ENCODE data around the gene CLPX. TPM values are rescaled to one million over a fixed set of nuclear protein-coding genes. Genes with fewer than 3 reads are reported as not detected.

Gene CLPX
- total and polyA plus RNA-seq, 2 experiments from 2014 or later, result 20.0 to 53.5 TPM

GRCh38 chr15:65206750-65207149, 21.6 kb upstream of the CLPX start:
- Histone ChIP-seq H3K9me3 (ENCODE audit: low read depth) (no peaks in the 10 kb centered on the region), H3K36me3 (replicated peaks; ENCODE audit: insufficient read depth, low read depth) (no peaks in the 10 kb centered on the region), H3K27me3 (no peaks in the 10 kb centered on the region), H3K27ac (no peak overlapping the region), H3K79me2 (no peaks in the 10 kb centered on the region), H3K4me3 (no peak overlapping the region), H4K20me1 (ENCODE audit: insufficient read depth, poor library complexity, severe bottlenecking) (no peaks in the 10 kb centered on the region), H3K4me1 (ENCODE audit: insufficient read depth) (peaks cover 24% of the 10 kb centered on the region), H2AFZ (no peak overlapping the region), H3K9me2 (replicated peaks; ENCODE audit: insufficient read depth) (no peaks in the 10 kb centered on the region), H3K4me2 (no peak overlapping the region)
- no peak for TF ChIP-seq EZH2 (IDR thresholded peaks at IDR 0.05; ENCODE audit: borderline replicate concordance)
- over 99% methylated on average over 18 of the region's 20 CpGs for WGBS (ENCODE audit: low lambda C conversion rate, missing lambda C conversion rate)
- no peak for DNase-seq (ENCODE audit: low spot score)

DNA sequence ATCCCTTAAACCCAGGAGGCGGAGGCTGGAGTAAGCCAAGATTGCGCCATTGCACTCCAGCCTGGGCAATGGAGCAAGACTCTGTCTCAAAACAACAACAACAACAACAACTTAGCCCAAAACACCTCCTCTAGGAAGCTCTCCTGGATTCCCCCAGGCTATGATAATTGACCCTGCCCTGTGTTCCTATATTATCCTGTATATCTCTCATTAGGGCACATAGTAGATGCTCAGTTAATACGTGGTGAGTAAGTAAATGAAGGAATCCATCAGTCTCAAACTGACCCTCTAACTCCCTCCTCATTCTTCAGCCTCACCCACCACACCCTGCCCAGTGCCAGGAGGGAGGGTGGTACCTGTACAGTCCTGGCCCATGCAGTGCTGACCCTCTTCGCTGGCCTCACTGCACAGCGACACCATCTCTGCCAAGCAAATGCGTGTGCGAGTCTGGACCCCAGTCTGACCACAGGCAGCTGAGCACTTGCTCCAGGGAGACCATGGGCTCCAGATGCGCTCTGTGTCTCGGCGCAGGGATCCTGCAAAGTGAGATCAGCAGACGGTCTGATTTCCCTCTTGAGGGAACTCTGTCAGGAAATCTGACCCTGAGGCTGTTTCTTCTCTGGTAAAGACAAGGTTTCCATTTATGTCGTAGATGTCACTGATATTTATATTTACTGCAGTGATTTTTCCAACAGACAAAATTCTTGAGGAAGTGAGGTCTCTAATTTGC, 20.0 kb upstream of the CLPX start:
- Histone ChIP-seq H3K27me3 (no peaks in the 10 kb centered on the region), H2AFZ (no peak overlapping the region), H3K9me2 (replicated peaks; ENCODE audit: insufficient read depth) (no peaks in the 10 kb centered on the region), H3K79me2 (no peaks in the 10 kb centered on the region), H4K20me1 (ENCODE audit: insufficient read depth, poor library complexity, severe bottlenecking) (no peaks in the 10 kb centered on the region), H3K4me1 (ENCODE audit: insufficient read depth) (peaks cover 7% of the 10 kb centered on the region), H3K9me3 (ENCODE audit: low read depth) (no peaks in the 10 kb centered on the region), H3K4me2 (no peak overlapping the region), H3K27ac (no peak overlapping the region), H3K4me3 (no peak overlapping the region), H3K36me3 (replicated peaks; ENCODE audit: insufficient read depth, low read depth) (no peaks in the 10 kb centered on the region)
- 90% methylated on average over 12 of the region's 12 CpGs for WGBS (ENCODE audit: low lambda C conversion rate, missing lambda C conversion rate)
- no peak for DNase-seq (ENCODE audit: low spot score)
- TF ChIP-seq EZH2 (IDR thresholded peaks at IDR 0.05; ENCODE audit: borderline replicate concordance) (no peak), CTCF (IDR thresholded peaks at IDR 0.05; ENCODE audit: poor library complexity) (no peak), EZH2phosphoT487 (IDR thresholded peaks at IDR 0.05; ENCODE audit: low read depth, severe bottlenecking, unreplicated experiment) (no peak)

DNA sequence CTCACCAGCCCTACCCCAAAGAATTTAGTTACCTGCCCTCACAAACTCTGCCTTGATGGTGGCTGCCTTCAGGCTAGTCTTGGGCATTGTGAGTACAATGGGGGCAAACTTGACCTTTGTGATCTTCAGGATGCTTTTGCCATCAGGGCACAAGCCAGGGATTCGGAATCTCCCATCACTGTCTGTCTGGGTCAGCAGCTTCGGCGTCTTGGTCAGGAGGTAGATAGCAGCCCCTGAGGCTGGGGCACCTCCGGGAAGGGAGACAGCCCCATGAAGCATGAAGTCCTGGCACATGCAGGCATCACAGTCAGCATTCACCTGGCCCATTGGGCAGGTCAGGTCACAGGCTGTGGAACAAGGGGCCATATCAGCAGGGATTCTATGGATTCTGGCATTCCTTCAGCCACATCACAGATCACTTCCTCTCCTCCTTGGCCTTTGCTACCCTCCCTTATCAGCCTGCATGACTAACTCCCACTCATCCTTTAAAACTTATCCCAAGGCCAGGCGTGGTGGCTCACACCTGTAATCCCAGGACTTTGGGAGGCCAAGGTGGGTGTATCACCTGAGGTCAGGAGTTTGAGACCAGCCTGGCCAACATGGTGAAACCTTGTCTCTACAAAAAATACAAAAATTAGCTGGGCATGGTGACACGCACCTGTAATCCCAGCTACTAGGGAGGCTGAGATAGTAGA, 19.2 kb upstream of the CLPX start:
- DNase-seq (ENCODE audit: low spot score), result no peak
- TF ChIP-seq EZH2 (IDR thresholded peaks at IDR 0.05; ENCODE audit: borderline replicate concordance) (no peak), CTCF (IDR thresholded peaks at IDR 0.05; ENCODE audit: poor library complexity) (no peak), EZH2phosphoT487 (IDR thresholded peaks at IDR 0.05; ENCODE audit: low read depth, severe bottlenecking, unreplicated experiment) (no peak)
- H3K36me3 ChIP-seq (replicated peaks; ENCODE audit: insufficient read depth, low read depth), result no peaks in the 10 kb centered on the region
- H4K20me1 ChIP-seq (ENCODE audit: insufficient read depth, poor library complexity, severe bottlenecking), result no peaks in the 10 kb centered on the region
- no peak overlapping the region for H3K4me2 ChIP-seq
- H3K9me2 ChIP-seq (replicated peaks; ENCODE audit: insufficient read depth), result no peaks in the 10 kb centered on the region
- no peaks in the 10 kb centered on the region for H3K4me1 ChIP-seq (ENCODE audit: insufficient read depth)
- WGBS (ENCODE audit: low lambda C conversion rate, missing lambda C conversion rate), result 95% methylated on average over 6 of the region's 6 CpGs
- no peak overlapping the region for H3K4me3 ChIP-seq
- H3K27ac ChIP-seq, result no peak overlapping the region
- no peaks in the 10 kb centered on the region for H3K9me3 ChIP-seq (ENCODE audit: low read depth)
- H3K27me3 ChIP-seq, result no peaks in the 10 kb centered on the region
- no peak overlapping the region for H2AFZ ChIP-seq
- no peaks in the 10 kb centered on the region for H3K79me2 ChIP-seq

- no peak overlapping the region for H3K4me2 ChIP-seq
- no peaks in the 10 kb centered on the region for H3K9me3 ChIP-seq (ENCODE audit: low read depth)
- no peak overlapping the region for H3K4me3 ChIP-seq
- TF ChIP-seq EZH2 (IDR thresholded peaks at IDR 0.05; ENCODE audit: borderline replicate concordance) (no peak), CTCF (IDR thresholded peaks at IDR 0.05; ENCODE audit: poor library complexity) (no peak), EZH2phosphoT487 (IDR thresholded peaks at IDR 0.05; ENCODE audit: low read depth, severe bottlenecking, unreplicated experiment) (no peak)
- H3K4me1 ChIP-seq (ENCODE audit: insufficient read depth), result no peaks in the 10 kb centered on the region
- H3K27me3 ChIP-seq, result no peaks in the 10 kb centered on the region
- WGBS (ENCODE audit: low lambda C conversion rate, missing lambda C conversion rate), result 75% methylated on average over 1 of the region's 1 CpG
- no peak overlapping the region for H3K27ac ChIP-seq
- no peaks in the 10 kb centered on the region for H4K20me1 ChIP-seq (ENCODE audit: insufficient read depth, poor library complexity, severe bottlenecking)
- no peaks in the 10 kb centered on the region for H3K9me2 ChIP-seq (replicated peaks; ENCODE audit: insufficient read depth)
- DNase-seq (ENCODE audit: low spot score), result no peak
- H3K36me3 ChIP-seq (replicated peaks; ENCODE audit: insufficient read depth, low read depth), result no peaks in the 10 kb centered on the region
- no peaks in the 10 kb centered on the region for H3K79me2 ChIP-seq
- no peak overlapping the region for H2AFZ ChIP-seq
These were observed 16.8 kb upstream of the CLPX start for GRCh38 chr15:65201918-65202317.
